Activated T-cell treated with anti-CD3 and anti-CD28 coated beads for 24 hours (primary cell): ENCODE data around the gene PNLIPRP3.
"Not testable (repeated sequence)": the region's sequence is repeated elsewhere in the genome, so short reads cannot be mapped to it uniquely, and the experiment has no call there.

Experiments
- DNase-seq: peaks from one replicate; pipeline ENCODE4 v3.0.0-alpha.2; 2020; ENCODE audit warnings: low read depth

Gene PNLIPRP3

DNA sequence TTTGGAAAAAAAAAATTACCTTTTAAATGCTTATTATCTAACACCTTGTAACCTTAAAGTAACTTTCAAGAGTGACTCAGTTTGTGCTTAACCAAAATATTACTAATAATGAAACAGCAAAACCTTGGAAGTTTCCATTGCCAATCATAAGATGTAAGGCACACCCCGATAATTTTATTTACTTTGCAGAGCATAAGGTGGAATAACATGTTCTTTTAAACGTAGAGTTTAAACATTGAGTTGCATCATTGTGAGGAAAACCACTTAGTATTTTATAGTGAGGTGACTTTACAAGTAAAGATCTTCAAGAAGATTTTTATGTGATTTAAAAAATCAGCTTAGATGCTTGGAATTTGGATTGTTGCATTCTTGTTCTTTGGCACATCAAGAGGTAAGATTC lies at the start of gene PNLIPRP3:
Gene PNLIPRP3 (plus strand): TSS at position 177 of the 400 bp plus-strand sequence. CDS start 166 bp downstream, at position 343.
- no peak for DNase-seq

GRCh38 chr10:116382290-116382689 lies 45.4 kb upstream of the PNLIPRP3 start:
- no peak for DNase-seq

- DNase-seq = no peak
These were observed 42.3 kb upstream of the PNLIPRP3 start for GRCh38 chr10:116385311-116385710.

GRCh38 chr10:116385994-116386809 lies 41.4 kb upstream of the PNLIPRP3 start:
- no peak for DNase-seq

DNA sequence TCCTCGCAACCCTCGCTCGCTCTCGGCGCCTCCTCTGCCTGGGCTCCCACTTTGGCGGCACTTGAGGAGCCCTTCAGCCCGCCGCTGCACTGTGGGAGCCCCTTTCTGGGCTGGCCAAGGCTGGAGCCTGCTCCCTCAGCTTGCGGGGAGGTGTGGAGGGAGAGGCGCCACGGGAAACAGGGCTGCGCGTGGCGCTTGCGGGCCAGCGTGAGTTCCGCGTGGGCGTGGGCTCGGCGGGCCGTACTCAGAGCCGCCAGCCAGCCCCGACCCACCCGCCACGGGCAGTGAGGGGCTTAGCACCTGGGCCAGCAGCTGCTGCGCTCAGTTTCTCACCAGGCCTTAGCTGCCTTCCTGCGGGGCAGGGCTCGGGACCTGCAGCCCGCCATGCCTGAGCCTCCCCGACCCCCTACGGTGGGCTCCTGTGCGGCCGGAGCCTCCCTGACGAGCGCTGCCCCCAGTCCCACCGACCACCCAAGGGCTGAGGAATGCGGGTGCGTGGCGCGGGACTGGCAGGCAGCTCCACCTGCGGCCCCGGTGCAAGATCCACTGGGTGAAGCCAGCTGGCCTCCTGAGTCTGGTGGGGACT lies 34.3 kb upstream of the PNLIPRP3 start:
- DNase-seq = not testable (repeated sequence)

GRCh38 chr10:116395223-116395985 lies 32.2 kb upstream of the PNLIPRP3 start:
- DNase-seq = no peak

- DNase-seq = no peak
These were observed 29.4 kb upstream of the PNLIPRP3 start for GRCh38 chr10:116398224-116398623.

DNA sequence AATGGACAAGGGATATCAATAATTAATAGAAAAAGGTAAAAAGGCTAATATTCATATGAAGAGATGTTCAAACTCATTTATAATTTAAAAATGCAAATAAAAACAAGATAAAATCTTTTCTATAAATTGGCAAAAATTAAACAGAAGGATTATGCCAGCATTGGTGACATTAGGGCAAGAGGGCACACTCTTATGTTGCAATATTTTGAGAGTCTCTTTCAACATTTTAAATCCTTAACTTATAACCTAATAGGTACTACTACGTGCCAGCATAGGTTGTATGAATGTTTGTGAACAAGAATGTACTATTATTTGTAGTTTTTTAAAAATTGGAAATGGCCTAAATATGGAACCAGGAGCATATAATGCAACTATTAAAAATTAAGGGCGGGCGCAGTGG lies 24.8 kb upstream of the PNLIPRP3 start:
- DNase-seq = no peak

GRCh38 chr10:116403740-116404250 lies 23.9 kb upstream of the PNLIPRP3 start:
- DNase-seq = no peak

- no peak for DNase-seq
These were observed 18.9 kb upstream of the PNLIPRP3 start for GRCh38 chr10:116408719-116409118.

GRCh38 chr10:116410351-116410750 lies 17.3 kb upstream of the PNLIPRP3 start:
- no peak for DNase-seq

DNA sequence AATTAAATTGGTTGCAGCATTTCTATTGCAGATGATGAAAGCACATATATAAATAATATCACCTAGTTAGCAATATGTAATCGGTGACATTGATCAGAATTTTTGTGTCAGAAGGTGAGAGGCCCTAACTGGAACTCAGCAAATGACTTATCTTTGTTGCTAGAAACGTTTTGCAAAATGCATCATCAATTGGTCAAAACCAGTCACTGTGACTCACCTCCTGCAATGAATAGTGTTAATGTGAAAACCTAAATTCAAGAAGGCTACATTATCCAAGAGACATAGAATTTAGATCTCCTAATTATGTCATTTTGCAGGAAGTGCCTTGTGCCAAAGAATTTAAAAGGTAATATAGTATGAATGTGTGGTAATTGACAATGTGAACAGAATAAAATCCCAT lies 9.8 kb upstream of the PNLIPRP3 start:
- no peak for DNase-seq

GRCh38 chr10:116418389-116418788 lies 9.3 kb upstream of the PNLIPRP3 start:
- DNase-seq = no peak

DNA sequence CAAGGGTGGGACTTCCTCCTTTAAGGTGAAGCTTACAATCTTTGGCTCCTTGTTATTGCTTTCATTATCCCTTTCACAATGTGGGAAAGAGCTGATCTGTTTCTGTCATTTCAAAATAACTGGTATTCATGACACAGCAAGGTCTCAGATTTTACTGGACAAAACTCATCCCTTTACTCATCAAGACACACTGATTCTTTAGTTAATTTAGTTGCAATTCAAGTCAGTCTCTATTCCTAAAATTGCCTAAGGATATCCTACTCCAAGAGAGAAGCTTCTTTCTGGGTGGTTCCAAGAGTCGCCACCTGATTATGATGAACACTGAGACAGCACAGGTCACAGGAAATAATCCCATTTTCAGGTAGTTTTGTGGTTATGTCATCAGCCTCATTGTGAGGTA lies 5.8 kb upstream of the PNLIPRP3 start:
- no peak for DNase-seq

- DNase-seq = no peak
These were observed 1.8 kb downstream of the PNLIPRP3 start for GRCh38 chr10:116429288-116429977.

GRCh38 chr10:116430288-116430687 lies 2.6 kb downstream of the PNLIPRP3 start:
- DNase-seq = no peak

DNA sequence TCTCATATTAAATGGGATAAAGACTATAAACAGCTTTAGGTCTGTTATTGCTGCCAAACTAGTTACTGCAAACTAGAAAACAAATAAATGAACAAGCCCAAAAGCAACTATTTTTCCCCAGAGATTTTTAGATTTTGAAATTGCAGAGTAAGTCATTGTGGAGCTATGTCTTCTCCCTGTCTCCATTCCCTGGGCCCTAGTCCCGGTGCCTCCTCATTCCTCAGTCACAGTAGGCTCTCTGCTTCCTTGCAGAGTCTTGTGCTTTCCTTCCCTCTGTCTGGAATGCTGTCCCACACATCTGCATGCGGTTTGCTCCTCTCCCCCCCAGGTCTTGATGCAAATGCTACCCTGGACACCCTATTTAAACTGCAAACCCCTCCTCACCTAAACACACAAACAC lies 4.0 kb downstream of the PNLIPRP3 start:
- no peak for DNase-seq

DNA sequence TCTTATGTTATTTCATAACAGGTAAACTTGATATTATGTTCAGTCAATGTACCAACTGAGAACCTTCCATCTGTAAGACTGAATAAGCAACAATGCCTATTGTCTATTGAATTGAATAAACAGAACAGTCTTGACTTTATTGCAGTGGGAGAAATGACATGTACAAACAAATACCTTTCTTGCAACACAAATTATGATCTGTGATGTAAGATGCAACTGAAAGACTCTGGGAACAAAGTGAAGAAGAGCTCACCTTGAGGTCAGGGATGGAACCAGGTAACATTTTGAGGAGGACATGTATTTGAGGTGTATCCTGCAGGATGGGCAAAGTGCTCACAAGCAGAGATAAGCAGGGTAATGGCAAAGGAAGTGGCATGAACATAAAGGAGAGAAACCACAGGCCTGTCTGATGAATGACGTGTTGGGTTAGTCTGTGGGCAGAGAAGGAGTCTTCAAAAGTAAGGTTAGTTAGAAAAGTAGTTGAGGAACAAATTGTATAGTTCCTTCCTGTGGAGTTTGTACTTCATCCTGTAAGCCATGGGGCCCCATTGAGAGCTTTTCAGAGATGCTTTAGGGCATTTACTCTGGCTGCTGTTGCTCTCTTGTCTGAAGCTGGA lies 9.5 kb downstream of the PNLIPRP3 start:
- DNase-seq = no peak

DNA sequence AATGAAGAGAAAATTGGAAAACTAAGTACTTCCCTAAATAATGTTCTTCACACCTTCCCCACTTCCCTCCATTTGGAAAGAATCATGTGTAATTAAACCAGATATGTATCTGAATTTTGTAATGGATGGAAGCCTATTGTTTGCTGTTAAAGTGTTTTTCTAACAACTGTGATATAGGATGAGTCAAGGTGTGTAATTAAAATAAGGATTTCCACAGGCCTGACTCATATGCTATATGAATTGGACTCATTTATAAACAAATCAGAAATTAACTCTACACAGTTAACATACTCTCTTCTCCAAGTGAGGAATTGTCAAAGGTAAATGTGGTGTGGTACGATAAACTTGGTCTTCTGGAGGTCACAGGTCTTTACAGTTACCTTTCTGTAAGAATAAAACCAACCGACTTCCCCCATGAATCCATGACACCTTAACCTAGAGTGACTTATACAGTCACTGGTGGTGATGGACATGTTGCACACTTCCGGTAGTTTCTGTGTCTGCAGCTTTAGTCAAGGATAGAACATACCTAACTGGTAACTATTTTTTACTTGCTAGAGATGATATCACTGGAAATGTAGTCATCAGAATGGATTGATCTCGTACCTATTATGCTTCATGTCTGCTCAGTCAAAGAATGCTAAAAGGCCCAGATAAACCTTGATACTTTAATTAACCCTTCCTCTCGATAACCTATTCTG lies 12.8 kb downstream of the PNLIPRP3 start:
- DNase-seq = no peak

- DNase-seq = no peak
These were observed 17.0 kb downstream of the PNLIPRP3 start for GRCh38 chr10:116444527-116445142.

DNA sequence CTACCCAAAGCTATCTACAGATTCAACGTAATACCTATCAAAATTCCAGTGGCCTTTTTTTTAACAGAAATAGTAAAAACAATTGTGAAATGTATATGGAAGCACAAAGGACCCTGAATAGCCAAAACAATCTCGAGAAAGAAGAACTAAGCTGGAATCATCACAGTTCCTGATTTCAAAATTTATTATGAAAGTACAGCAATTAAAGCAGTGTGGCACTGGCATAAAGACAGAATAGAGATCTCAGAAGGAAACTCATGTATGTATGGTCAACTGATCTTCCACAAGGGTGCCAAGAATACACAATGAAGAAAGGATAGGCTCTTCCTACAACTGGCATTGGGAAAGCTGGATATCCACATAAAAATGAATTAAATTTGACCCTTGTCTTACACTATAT lies 23.2 kb downstream of the PNLIPRP3 start:
- DNase-seq = no peak
